MCF 10A (cell line): ENCODE results near the gene ADCY5. TPM values are rescaled to one million over a fixed set of nuclear protein-coding genes. Genes with fewer than 3 reads are reported as not detected.

Source experiments
- BruUV-seq: library from RNA; stranded (reverse); fragments of 400-500 nt; replicated peaks from 2 replicates; lab custom pipeline; 2021; lab: Mats Ljungman, UMichigan
- CTCF ChIA-PET: fragments of 300-600 bp; sonication (Branson Sonifier 250); formaldehyde crosslinking; extraction: SDS; loops from one replicate; lab custom pipeline; 2021; ENCODE audit warnings: antibody characterized with exemption, inconsistent platforms; lab: Yijun Ruan, JAX
- POLR2A ChIA-PET: fragments of 300-600, 350-650 bp; sonication (Branson Sonifier 250); formaldehyde crosslinking; extraction: SDS; loops from one replicate; lab custom pipeline; 2020; ENCODE audit warnings: antibody characterized with exemption, inconsistent platforms; lab: Yijun Ruan, JAX
- DNase-seq: peaks from one replicate; pipeline ENCODE4 v3.0.0-alpha.2; 2018; ENCODE audit not compliant: unreplicated experiment
- H3K27ac Mint-ChIP-seq: one replicate; pipeline ENCODE4 v1.8.0; 2022; ENCODE audit warnings: mild to moderate bottlenecking, low read depth, mixed read lengths; ENCODE audit not compliant: unreplicated experiment
- H3K27me3 Mint-ChIP-seq: one replicate; pipeline ENCODE4 v1.8.0; 2022; ENCODE audit warnings: mixed read lengths; ENCODE audit not compliant: insufficient read depth, unreplicated experiment
- H3K36me3 Mint-ChIP-seq: one replicate; pipeline ENCODE4 v1.8.0; 2022; ENCODE audit warnings: mild to moderate bottlenecking, moderate library complexity, mixed read lengths; ENCODE audit not compliant: insufficient read depth, unreplicated experiment
- H3K4me1 Mint-ChIP-seq: one replicate; pipeline ENCODE4 v1.8.0; 2022; ENCODE audit warnings: mixed read lengths; ENCODE audit not compliant: insufficient read depth, unreplicated experiment
- H3K4me3 Mint-ChIP-seq: one replicate; pipeline ENCODE4 v1.8.0; 2022; ENCODE audit warnings: mild to moderate bottlenecking, moderate library complexity, mixed read lengths; ENCODE audit not compliant: unreplicated experiment
- H3K9me3 Mint-ChIP-seq: one replicate; pipeline ENCODE4 v1.8.0; 2022; ENCODE audit warnings: mixed read lengths; ENCODE audit not compliant: unreplicated experiment
- CTCF ChIP-seq: fragments of 200-600 bp; IDR thresholded peaks from one replicate; pipeline ENCODE4 v1.8.0; 2022; ENCODE audit warnings: antibody characterized with exemption, mild to moderate bottlenecking; ENCODE audit not compliant: unreplicated experiment
- intact Hi-C: fragments of 100-400 bp; cut with micrococcal nuclease; formaldehyde crosslinking; loops from 2 replicates; pipeline ENCODE4 v1.14.1; 2022
- total RNA-seq: library from RNA; stranded (reverse); gene quantifications from 2 replicates; pipeline ENCODE4 v1.2.3, GENCODE V29; 2022

ADCY5 gene
- total RNA-seq, 1 experiment from 2014 or later: not detected

DNA sequence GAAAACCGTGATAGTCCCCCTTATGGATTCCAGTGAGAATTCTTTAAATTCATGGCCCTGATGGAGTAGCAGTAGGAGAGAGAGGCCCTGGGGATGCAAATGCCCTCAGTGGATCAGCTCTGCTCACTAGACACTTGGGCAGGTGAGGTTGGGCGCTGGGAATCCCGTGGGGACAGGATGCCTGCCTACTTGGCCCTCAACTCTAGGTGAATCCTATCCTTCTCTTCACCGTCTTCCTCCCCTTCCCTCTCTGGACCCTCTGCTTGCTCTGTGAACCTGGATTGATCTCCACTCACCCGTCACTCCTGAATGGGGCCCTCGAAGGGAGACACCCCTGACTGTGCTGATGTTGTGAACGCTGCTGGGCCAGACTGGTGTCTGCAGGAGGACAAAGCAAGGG lies 169.8 kb downstream of the ADCY5 start:
- DNase-seq: no peak
- no peak for TF ChIP-seq CTCF
- ChIA-PET CTCF (no interaction called here), POLR2A (no interaction called here)
- intact Hi-C loops: no loop called here
- no peak overlapping the region for H3K4me3 Mint-ChIP-seq
- no peaks in the 10 kb centered on the region for H3K36me3 Mint-ChIP-seq
- no peaks in the 10 kb centered on the region for H3K4me1 Mint-ChIP-seq
- H3K27me3 Mint-ChIP-seq: no peaks in the 10 kb centered on the region
- no TSS peak for BruUV-seq
- no peak overlapping the region for H3K27ac Mint-ChIP-seq
- H3K9me3 Mint-ChIP-seq: no peaks in the 10 kb centered on the region

DNA sequence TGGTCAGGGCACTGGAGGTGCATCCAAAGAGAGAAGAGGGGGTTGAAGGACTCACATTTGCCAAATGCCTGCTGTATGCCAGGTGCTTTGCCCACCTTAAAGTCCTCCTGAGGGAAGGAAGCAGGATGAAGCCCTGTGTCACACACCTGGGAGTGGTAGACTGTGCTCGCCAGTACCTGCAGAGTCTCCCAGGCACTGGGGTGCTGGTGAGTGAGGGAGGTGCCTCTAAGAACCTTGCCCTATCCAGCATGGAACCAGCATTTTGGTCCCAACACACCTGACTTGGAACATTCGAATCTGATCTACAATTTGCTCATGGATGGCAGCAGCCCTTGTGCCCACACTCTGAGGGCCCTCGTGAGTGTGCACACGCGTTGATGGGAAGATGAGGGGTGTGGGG lies 170.4 kb downstream of the ADCY5 start:
- DNase-seq: no peak
- H3K4me1 Mint-ChIP-seq: peaks cover 3% of the 10 kb centered on the region
- intact Hi-C loops: no loop called here
- POLR2A ChIA-PET: no interaction called here
- CTCF ChIA-PET: no interaction called here
- H3K9me3 Mint-ChIP-seq: no peaks in the 10 kb centered on the region
- peaks cover 3% of the 10 kb centered on the region for H3K36me3 Mint-ChIP-seq
- no peaks in the 10 kb centered on the region for H3K27me3 Mint-ChIP-seq
- no peak for TF ChIP-seq CTCF
- BruUV-seq: no TSS peak
- H3K4me3 Mint-ChIP-seq: no peak overlapping the region
- H3K27ac Mint-ChIP-seq: no peak overlapping the region

DNA sequence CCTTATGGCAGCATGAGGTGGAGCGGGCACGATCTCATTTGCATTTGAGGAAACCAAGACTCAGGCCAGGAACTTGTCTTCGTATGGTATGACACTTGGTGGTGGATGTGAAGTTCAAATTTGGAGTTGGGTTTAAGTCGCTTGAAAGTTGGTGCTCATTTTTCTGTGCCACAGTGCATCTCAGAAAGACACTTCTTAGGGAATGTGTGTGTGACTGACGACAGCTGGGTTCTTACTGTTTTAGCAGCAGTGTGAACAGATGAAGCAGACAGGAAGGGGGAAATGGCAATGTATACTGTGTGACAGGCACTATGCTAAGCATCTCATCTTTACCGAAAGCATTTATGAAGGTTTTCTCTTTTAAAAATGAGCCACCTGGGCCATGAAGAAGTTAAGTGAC lies 171.8 kb downstream of the ADCY5 start:
- Mint-ChIP-seq H3K27me3 (no peaks in the 10 kb centered on the region), H3K9me3 (no peaks in the 10 kb centered on the region), H3K27ac (no peak overlapping the region), H3K4me3 (no peak overlapping the region), H3K36me3 (peaks cover 9% of the 10 kb centered on the region), H3K4me1 (peaks cover 8% of the 10 kb centered on the region)
- DNase-seq: no peak
- TF ChIP-seq CTCF: no peak
- no TSS peak for BruUV-seq
- ChIA-PET POLR2A (no interaction called here), CTCF (interaction anchor here (0.6 to 1.1 kb wide), 2 partner anchors 8 to 600 kb away, joined by 3 to 4 read pairs; no protein-coding TSS in a partner anchor)
- intact Hi-C loops: no loop called here

DNA sequence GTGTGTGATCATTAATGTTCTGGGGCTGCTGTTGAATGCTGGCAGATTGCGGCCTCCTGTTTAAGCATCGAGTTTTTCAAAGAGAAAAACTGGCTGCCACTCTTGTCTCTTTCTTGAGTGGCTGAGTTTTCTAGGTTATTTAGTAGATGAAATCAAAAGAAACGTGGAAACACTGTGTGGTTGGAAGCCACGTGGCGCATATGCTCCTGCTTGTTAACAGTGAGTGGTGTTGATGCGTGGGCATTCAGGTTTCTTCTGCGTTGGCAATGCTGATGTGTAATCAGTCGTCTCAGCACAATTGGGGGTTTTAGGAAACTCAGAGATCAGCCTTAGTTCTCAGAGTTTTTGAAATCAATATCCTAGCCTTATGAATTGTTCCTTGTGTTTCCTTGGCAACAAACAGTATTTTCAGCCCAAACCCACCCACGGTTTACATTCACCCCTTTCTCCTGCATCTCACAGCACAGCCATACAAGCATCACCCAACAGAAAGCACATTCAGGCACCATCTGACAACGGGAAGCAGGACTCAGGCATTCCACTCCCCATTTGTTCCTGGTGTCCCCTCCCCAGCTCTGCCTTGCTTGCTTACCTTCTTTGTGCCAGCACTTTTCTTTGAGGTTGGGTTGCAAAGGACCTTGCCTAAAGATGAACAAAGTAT lies 172.4 kb downstream of the ADCY5 start:
- no TSS peak for BruUV-seq
- DNase-seq: no peak
- ChIA-PET CTCF (interaction anchor here (0.6 to 1.1 kb wide), 3 partner anchors 9 to 599 kb away, joined by 3 to 4 read pairs (median 3); no protein-coding TSS in a partner anchor), POLR2A (no interaction called here)
- no peak overlapping the region for H3K27ac Mint-ChIP-seq
- intact Hi-C loops: no loop called here
- H3K9me3 Mint-ChIP-seq: no peaks in the 10 kb centered on the region
- H3K4me3 Mint-ChIP-seq: no peak overlapping the region
- TF ChIP-seq CTCF: no peak
- H3K4me1 Mint-ChIP-seq: peaks cover 8% of the 10 kb centered on the region
- peaks cover 9% of the 10 kb centered on the region for H3K36me3 Mint-ChIP-seq
- H3K27me3 Mint-ChIP-seq: no peaks in the 10 kb centered on the region
